Stimulated activated CD4-positive, alpha-beta T cell treated with anti-CD3 and anti-CD28 coated beads, Interleukin-2, amount 100 ng/mL, for 48 hours (primary cell): ENCODE data around the gene KIAA1217.

Source experiments
- DNase-seq, 2 donors: peaks; one replicate each; pipeline ENCODE4 v3.0.0-alpha.2; 2020

Gene KIAA1217

DNA sequence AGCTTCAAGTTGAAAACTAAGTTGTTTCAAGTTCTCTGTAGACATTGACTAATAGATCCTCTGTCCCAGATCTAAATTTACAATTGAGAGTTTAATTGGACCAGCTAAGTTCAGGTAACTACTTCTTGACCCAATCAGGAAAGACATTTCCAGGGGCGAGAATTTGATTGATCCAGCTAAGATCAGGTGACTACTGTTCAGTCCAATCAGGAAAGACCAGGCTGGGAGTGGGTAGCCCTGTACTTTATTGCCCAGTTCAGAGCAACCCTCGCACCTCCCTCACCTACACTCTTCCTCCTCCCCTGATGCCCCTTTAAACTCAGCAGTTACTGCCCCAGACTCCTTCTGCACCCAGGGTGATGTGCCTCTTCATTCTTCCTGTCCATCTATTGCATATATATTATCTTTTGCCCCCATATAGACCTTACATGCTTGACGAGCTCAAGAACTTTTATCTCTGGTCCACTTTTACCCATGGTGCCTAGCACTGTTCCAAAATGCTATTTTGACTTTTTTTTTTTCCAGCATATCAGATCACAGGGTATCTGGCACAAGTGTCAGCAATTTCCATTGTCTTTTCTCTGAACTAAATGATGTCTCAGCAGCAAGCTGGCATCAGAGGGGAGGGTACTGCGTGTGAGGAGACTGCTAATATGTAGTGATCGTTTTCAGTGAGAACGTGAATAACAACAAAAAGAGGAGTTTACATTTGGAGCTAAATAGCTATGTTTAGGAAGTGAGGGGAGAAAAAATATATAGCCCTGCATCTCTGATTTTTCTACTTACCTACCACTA, 169.4 kb downstream of the KIAA1217 start:
- no peak for DNase-seq

DNA sequence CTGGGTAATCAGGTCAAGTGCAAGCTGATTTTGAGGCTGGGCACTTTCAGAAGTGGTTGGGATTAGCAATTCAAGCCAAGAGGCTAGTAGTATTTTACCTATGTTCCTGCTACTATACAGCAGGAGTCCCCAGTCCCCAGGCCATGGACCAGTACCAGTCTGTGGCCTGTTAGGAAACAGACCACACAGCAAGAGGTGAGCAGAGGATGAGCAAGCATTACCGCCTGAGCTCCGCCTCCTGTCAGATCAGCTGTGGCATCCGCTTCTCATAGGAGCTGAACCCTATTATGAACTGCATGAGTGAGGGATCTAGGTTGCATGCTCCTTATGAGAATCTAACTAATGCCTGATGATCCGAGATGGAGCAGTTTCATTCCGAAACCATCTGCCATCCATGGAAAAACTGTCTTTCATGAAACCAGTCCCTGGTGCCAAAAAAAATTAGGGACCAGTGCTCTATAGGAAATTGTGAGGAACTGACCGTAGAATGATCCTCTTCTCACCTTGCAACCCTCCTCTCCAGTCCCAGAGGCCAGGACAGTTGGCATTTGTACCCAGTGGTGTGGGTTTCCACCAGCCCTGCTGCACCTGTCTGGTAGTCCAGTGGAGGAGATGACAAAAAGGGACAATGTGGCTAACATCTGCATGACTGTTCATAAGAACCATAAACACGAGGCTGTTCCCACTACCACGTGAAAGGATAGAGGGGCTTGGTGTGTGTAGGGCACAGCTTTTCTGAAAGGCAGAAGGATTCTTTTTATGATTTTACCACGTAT, 172.5 kb downstream of the KIAA1217 start:
- DNase-seq, result no peak

DNA sequence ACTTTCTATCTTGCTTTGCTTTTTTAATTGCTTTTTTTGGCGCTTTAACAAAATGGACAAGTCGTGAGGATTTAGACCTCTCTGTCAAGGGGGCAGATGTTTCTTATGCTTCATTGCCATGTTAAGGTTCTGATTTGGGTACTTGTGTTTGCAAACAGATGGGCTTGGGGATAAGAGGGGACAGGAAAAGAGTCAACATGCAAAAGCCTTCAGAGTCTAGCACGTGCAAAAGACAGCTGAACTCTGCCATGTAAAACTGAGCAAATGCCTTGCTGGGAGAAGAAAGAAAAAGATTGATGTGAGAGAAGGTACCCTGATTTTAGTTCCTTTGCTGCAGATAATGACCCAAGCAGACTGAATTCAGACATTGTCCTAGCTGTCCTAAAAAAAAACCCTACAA, 173.1 kb downstream of the KIAA1217 start:
- no peak for DNase-seq

DNA sequence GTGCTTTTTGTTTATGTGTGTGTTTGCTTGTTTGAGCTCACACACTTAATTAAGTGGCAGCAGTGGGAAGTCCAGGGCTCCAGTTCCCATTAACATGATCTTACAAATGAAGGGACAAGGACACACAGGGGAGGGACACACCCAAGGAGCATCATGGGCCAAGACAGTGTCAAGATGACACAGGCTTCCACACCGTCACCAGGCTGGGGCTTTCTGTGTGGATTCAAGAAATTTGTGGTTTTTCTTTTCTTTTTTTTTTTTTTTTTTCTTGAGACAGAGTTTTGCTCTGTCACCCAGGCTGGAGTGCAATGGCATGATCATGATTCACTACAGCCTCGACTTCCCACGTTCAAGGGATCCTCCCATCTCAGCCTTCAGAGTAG, 173.6 kb downstream of the KIAA1217 start:
- peak in 1 of 2 donors; percentile 3 for DNase-seq

DNA sequence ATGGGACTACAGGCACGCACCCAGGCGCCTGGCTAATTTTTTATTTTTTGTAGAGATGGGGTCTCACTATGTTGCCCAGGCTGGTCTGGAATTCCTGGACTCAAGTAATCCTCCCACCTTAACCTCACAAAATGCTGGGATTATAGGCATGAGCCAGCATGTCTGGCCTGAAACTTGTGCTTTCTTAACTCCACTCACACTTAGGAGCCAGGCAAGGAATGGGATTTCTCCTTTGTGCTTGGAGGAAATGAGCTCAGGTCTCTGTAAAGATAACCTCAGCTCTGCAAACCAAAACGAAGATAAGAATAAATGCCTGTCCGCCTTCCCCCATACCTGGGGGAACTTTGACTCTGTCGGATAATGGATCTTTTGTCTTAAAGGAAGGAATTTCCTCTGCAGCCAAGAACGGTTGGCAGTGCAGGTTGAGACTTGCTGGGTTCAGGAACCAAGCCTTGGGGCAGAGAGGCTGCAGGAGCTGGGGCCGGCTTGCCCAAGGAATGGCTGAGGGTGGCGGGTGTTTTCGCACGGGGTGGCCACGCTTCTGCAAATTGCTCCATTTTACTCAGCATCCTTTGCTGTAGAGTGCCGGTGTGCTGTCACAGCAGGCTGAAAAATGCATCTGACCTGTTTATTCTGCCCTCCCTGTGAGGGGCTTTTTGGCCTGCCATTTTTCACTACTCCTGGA, 174.2 kb downstream of the KIAA1217 start:
- DNase-seq, result peak; percentile 3

DNA sequence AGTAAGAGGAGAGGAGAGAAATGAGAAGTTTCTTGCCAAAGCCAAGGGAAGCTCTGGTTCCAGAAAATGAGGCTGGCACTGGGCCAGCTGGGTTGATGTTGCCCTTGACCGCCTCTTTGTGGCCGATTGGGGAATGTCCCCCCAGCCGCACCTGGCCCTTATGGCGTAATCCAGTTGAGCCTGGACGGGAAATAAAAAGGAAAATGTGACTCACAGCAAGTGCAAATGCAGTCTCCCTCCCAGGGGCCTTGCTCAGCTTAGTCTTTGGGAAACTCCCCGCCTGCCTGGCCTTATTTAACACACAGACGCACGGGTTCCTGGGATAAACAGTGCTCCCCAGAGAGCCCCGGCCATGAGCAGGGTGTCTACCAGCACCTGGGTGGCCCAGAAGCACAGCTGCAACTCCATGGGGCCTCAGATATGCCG, 174.8 kb downstream of the KIAA1217 start:
- peak; percentile 42 to 47 for DNase-seq

DNA sequence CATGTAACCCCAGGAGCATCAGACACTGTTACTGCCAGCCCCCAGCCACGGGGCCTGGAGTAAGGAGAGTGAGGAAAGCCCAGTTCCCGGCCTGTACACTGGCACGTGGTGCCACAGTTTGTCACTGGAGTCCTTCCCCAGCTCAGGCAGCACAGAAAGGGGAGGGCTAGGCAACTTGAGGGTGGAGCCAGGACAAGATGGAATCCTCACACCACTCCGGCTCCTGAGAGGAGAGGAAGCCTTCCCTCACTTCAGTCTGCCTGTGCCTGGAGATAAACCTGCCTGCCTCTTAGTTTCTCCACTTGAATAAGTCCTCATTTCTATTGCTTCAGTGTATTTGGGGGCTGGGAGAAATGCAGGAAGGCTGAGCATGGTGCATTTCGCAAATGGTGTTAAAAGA, 176.0 kb downstream of the KIAA1217 start:
- no peak for DNase-seq

DNA sequence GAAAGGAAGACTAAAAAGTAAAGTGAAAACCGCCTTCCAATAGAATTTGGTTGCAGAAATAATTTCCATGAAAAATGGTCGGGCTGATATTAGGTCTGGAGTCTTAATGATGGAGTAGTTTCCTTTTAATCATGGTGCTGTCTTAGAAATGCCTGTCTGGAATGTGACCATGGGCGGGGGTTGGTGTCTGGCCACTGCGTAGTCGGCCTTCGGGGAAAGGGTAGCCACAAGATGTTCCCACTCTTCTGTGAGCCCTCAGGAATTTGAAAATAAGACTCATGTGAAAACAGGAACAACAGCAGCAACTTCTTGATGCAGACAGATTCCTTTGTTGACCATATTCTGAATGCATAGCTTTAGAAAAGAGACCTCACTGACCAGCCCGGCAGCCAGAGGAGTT, 176.8 kb downstream of the KIAA1217 start:
- DNase-seq, result no peak

DNA sequence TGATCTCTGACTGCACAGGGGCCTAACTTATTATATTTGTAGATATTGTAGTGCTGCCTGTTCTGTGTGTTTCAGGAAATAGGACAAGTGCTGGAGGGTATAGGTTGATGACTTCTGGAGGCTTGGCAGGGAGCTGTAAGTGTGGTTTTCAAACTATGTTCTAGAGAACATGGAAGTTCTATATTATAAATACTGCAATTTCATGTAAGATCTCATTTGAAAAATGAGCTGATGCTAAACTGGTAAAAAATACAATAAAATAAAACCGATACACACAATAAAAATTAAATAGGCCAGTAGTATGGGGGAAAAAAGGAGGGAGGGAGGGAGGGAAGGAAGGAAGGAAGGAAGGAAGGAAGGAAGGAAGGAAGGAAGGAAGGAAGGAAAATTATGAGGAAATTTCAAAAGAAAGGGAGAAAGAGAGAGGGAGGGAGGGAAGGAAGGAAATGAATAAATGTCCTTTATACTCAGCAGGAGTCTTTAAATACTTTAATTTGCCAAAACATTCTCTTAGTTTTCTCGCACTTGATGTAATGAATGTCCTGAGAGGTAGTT, 181.3 kb downstream of the KIAA1217 start:
- no peak for DNase-seq

DNA sequence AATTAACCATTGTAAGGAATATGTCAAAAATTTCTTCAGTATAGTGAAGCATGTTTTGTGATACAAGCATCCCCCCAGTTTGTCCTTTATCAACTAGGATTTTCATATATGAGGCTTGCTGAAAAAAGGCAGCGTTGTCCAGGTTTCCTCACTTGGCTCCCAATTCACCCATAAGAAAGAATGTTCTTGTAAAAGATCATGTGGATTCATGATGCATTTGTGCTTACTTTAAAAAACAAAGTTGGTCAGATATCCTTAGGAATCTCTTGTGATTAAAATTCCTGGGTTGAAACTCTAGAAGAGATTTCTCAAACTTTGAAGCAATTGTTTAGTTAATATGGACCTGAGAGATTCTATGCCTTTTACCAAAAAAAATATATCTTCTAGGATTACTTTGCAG, 181.8 kb downstream of the KIAA1217 start:
- no peak for DNase-seq

DNA sequence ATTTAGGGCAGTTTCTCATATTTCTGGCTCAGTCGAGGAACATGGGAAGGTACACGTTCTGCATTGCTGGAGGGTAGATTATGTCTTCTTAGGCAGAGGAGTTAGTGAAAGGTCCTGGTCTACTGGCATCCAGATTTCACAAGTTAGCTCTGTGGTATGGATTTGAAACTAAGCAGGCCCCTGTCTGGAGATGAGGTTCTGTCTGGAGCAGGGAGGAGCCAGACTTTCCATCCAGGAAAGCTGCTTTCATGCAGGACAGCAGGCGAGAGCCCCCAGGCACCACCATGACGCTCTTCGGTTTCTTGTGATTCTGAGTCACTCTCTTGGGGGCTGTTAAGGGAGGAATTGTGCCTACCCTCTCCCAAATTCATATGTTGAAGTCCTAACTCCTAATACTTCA, 184.3 kb downstream of the KIAA1217 start:
- no peak for DNase-seq

DNA sequence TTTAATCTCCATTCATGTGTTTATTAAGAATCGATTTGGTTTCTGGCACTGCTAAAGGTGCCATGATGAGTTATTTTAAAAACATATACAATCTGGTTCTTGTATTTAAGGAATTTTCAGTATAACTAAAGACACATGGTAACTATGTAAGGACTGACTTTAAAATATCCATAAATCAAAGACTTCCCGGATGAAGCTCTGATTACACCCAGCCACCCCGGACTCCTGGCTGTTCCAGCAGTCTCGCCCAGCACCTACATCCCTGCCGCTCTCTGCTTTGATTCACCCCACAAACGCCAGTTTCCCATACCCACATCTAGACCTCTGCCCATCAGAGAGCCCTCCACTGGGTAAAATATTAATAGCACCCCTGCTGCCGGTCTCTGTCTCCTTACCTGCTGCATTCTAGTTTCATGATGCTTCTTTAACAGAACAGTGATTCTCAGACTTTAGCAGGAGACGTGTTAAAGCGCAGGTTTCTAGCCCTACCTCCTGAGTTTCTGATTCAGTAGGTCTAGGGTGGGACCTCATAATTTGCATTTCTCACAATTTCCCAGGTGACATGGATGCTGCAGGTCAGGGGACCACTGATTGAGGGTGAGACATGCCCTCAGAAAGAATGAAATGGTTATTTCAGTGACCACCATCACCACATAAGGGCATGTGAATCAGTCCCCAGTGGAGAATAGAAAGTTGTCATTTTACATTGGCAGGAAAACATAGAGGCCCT, 185.7 kb downstream of the KIAA1217 start:
- DNase-seq, result no peak

DNA sequence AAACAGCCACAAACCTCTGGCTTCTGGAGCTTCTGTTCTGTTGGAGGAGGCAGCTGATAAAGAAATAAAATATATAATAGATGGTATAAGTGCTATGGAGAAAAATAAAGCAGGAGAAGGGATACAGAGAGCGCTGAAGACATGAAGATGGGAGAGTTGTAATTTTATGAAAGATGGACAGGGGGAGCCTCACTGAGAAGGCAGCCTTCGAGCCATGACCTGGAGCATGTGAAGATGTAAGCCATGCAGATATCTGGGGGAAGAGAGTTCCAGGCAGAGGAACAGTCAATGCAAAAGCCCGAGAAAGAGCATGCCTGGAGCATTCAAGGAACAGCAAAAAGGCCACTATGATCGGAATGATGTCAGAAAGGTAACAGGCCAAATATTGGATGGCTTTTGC, 187.5 kb downstream of the KIAA1217 start:
- DNase-seq, result no peak

DNA sequence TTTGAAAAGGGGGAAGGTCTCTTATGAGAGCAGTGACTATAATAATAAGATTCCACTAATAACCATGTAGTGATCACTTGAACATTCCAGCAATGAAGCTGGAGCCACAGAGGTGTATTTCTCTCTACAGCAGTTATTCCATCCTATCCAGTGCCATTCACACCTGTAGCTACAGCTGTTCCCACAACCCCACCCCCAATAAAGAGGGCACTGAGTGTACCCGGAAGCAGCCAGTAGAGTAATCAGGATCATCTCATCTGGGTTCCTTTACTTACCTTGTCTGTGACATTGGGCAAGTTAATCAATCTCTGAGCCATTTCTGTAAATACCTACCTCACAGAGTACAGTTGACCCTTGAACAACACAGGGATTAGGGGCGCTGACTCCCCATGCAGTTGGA, 188.7 kb downstream of the KIAA1217 start:
- DNase-seq, result no peak

DNA sequence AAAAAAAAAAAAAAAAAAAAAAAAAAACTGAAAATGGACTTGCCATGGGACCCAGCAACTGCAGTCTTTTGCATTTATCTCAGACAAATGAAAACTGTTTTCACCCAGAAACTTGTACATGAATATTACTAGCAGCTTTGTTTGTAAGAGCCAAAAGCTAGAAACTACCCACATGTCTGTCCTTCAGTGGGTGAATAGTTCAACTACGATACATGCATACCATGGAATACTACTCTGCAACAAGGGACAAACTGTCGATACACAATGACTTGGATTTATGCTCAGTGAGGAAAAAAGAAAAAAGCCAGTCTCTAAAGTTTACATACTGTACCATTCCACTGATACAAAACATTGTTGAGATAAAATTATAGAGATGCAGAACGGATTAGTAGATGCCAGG, 195.6 kb downstream of the KIAA1217 start:
- DNase-seq, result no peak

DNA sequence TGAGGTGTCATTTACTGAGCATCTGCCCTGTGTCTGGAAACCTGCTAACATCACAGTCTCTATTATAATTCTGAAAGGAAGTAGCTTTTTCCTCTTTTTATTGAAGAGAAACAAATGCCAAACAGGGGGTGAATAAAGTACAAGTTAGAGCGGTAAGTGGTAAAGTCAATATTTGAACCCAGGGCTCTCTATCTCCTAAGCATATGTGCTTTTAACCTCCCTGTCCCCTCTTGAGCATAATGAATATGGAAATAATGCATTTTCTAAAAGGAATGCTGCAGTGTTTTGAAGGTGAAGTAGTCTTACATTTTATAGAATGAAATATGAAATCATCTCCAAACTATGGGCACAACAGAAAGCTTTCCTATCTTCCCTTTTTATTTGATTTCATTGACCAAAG, 196.7 kb downstream of the KIAA1217 start:
- DNase-seq, result no peak

DNA sequence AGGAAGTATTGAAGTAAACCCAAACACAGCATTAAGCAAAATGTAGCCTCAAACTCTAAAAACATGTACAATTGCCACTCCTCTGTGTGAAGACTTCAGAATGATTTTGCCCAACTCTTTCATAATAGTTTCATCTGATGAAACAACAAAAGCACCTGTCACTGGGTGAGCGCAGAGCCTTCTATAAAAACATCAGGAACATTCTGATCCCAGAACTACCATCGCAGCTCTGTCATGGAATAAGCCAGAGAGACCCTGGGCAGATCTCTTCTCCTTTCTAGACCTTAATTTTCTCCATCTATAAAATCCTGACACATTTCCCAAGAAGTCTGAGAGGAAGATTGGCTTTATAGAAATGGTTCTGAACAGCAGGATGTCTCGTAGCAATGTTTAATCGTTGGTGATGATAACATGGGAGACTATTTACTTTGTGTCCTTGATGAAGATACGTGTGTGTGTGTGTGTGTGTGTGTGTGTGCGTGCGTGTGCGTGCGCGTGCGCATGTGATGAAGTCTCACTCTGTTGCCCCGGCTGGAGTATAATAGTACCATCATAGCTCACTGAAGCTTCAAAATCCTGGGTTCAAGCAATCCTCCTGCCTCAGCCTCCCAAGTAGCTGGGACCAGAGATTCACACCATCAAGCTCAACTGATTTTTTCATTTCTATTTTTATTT, 198.0 kb downstream of the KIAA1217 start:
- no peak for DNase-seq

DNA sequence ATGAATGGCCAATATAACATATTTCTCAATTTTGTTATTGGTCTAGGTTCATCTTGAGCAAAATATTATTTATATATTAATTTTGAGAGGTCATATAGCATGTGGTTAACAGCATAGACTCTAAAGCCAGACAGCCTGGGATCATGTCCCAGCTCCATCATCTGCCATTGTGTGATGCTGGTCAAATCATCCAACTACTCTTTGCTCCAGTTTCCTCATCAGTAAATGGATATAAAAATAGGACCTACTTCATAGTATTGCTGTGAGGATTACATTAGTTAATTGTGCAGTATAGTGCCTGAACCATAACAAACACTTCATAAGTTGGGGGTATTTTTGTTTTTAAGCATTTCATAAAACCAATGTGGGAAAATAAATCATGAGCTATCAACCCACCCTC, 199.0 kb downstream of the KIAA1217 start:
- no peak for DNase-seq

DNA sequence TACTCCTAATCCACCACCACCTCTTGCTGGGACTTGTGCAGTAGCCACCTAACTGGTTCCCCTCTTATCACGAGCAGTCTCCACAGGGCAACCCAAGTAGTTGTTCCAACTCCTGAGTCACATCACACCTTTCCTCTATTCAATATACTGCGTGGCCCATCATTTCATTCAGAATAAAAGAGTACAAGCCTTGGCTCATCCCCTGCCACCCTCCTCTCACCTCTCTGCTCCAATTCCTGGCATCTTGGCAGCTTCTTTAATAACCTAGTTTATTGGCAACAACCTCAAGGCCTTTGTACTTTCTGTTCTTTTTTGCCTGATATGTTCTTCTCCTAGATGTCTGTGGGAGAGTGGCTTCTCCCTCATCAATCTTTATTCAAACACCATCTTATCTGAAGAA, 199.4 kb downstream of the KIAA1217 start:
- DNase-seq, result no peak

DNA sequence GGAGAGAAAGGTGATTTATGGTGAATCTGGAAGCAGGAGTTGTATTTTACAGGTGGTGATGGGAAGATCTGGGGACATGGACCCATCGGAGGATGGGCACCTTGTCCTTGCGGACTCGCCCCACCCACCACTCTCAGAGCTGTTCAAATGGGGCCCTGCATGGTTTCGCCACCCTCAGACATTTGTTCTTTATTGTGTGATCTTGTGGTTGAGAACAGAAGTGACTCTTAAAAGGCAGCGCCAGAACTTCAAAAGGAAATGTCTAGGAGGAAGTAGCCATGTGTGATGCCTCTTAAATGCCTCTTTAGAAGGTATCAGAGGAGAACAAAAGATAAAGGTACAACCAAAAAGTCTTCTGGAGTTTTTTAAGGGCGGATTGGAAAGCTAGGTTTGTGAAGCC, 205.7 kb downstream of the KIAA1217 start:
- DNase-seq, result no peak

DNA sequence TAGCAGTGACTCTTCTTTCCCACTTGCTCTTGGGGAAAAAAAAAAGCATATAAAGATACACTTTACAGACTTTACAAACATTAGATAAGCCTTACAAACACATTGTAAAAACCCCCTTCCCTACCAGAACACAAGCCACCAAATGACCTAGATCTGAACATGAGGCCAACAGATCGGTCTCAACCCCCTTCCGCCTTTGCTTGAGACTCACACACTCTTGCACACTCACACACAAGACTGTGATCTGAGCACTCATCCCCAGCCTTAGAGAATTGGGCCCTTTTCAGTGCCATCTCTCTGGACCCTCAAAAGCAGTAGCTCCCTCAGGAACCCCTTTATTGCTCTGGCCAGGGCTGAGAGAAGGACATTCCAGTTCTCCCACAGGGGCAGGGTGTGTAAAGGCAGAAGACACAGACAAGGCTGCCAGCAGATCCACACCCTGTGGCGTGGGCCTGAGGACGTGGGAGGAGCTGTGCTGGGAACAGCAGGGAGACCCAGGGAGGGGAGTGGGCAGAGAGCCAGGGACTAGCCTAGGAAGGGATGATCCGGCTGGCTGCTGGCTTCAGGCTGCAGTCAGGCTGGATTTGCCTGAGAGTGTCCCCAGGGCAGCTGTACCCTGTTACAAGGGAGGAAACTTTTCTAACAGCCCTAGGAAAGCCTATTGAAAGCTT, 206.7 kb downstream of the KIAA1217 start:
- DNase-seq, result no peak

DNA sequence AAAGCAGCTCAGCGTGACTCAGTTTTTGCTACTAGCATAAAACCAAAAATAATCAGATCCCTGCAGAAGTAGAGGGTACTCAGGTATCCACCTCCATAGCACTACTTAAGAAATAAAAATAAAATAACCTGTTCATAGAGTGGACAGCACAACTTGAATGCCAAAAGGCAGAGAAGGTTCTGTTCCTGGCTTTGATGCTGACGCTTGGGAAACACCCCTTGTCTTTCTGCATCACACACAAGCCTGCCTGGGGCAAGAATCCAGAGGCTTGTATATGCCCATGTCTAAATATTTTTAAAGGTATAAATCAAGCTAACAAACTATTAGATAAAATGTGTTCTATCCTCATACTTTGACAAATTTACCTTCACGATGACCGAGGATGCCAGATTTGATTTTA, 207.3 kb downstream of the KIAA1217 start:
- no peak for DNase-seq
